ENCODE results near the gene QRICH1. TPM values are rescaled to one million over a fixed set of nuclear protein-coding genes. Genes with fewer than 3 reads are reported as not detected.

QRICH1 gene
- total and polyA plus RNA-seq, 2 of the 13 experiments (the other 11 are each of a cell fraction or from before 2014, with no cell fraction given), result 52.6 to 102 TPM

DNA sequence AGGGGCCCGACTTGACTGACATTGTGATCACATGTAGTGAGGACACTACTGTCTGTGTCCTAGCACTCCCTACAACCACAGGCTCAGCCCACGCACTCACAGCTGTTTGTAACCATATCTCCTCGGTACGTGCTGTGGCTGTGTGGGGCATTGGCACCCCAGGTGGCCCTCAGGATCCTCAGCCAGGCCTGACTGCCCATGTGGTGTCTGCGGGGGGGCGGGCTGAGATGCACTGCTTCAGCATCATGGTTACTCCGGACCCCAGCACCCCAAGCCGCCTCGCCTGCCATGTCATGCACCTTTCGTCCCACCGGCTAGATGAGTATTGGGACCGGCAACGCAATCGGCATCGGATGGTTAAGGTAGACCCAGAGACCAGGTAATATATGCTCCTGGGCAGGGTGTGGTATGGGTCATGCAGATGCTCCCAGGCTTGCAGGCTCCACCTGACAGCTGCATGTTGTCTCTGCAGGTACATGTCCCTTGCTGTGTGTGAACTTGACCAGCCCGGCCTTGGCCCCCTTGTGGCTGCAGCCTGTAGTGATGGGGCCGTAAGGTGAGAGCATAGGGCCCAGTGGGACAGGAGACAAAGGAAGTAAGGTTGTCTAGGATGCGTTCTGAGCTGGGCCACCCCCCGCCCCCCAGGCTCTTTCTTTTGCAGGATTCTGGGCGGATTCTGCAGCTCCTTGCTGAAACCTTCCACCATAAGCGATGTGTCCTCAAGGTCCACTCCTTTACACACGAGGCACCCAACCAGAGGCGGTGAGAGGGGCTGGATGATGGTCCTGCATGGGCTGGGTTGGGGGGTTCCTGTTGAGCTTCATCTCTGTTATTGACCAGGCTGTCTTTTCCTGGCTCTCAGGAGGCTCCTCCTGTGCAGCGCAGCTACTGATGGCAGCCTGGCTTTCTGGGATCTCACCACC lies 79.9 kb downstream of the QRICH1 start (continued):
- 0 out of 2 replicates have a peak, but pooled peaks have one; percentile 26 for TF ChIP-seq RBFOX2 (IDR thresholded peaks at IDR 0.05; ENCODE audit: low read depth, low read length)
- TF ChIP-seq, protein P1, sequence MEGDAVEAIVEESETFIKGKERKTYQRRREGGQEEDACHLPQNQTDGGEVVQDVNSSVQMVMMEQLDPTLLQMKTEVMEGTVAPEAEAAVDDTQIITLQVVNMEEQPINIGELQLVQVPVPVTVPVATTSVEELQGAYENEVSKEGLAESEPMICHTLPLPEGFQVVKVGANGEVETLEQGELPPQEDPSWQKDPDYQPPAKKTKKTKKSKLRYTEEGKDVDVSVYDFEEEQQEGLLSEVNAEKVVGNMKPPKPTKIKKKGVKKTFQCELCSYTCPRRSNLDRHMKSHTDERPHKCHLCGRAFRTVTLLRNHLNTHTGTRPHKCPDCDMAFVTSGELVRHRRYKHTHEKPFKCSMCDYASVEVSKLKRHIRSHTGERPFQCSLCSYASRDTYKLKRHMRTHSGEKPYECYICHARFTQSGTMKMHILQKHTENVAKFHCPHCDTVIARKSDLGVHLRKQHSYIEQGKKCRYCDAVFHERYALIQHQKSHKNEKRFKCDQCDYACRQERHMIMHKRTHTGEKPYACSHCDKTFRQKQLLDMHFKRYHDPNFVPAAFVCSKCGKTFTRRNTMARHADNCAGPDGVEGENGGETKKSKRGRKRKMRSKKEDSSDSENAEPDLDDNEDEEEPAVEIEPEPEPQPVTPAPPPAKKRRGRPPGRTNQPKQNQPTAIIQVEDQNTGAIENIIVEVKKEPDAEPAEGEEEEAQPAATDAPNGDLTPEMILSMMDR (CRISPR knock-in tag; IDR thresholded peaks at IDR 0.05), result peak; percentile 67
- peak; percentile 40; the same call in 1 of the 2 replicates for TF ChIP-seq SAP130 (CRISPR knock-in tag; IDR thresholded peaks at IDR 0.05; ENCODE audit: low read depth)
- TF ChIP-seq HDAC1 (CRISPR knock-in tag; IDR thresholded peaks at IDR 0.05), result 0 out of 2 replicates have a peak, but pooled peaks have one; percentile 20
- no peak for TF ChIP-seq BRD4 (CRISPR knock-in tag; IDR thresholded peaks at IDR 0.05)
- peak; percentile 14; the same call in 1 of the 2 replicates for TF ChIP-seq MYC (CRISPR knock-in tag; IDR thresholded peaks at IDR 0.05; ENCODE audit: borderline replicate concordance)
- TF ChIP-seq ZNF550 (CRISPR knock-in tag; IDR thresholded peaks at IDR 0.05; ENCODE audit: borderline replicate concordance), result no peak
- no peak for TF ChIP-seq ZNF577 (CRISPR knock-in tag; IDR thresholded peaks at IDR 0.05; ENCODE audit: borderline replicate concordance, low read depth)
- TF ChIP-seq ZNF549 (CRISPR knock-in tag; IDR thresholded peaks at IDR 0.05), result no peak
- TF ChIP-seq ZNF414 (CRISPR knock-in tag; IDR thresholded peaks at IDR 0.05), result no peak
- TF ChIP-seq SMC3 (IDR thresholded peaks at IDR 0.05; ENCODE audit: low read length), result peak; percentile 48; the same call in 1 of the 2 replicates
- no peak for TF ChIP-seq ASH2L (IDR thresholded peaks at IDR 0.05; ENCODE audit: insufficient read length, low read depth, low read length)
- no peak for TF ChIP-seq KLF6 (CRISPR knock-in tag; IDR thresholded peaks at IDR 0.05)
- TF ChIP-seq POLR2A (IDR thresholded peaks at IDR 0.05; ENCODE audit: insufficient read depth in 1 of 2, low read depth in 2 of 2, low read length in 2 of 2), result peak in 1 of 2 experiments; percentile 38; a peak in 1 of 4 replicates
- TF ChIP-seq HMGA1 (CRISPR knock-in tag; conservative IDR thresholded peaks at IDR 0.05), result no peak
- TF ChIP-seq ATF7 (IDR thresholded peaks at IDR 0.05), result no peak
- TF ChIP-seq ATF7 (CRISPR knock-in tag; IDR thresholded peaks at IDR 0.05), result 0 out of 2 replicates have a peak, but pooled peaks have one; percentile 29
- no peak for TF ChIP-seq ELF3 (CRISPR knock-in tag; IDR thresholded peaks at IDR 0.05)
- TF ChIP-seq, protein P2, sequence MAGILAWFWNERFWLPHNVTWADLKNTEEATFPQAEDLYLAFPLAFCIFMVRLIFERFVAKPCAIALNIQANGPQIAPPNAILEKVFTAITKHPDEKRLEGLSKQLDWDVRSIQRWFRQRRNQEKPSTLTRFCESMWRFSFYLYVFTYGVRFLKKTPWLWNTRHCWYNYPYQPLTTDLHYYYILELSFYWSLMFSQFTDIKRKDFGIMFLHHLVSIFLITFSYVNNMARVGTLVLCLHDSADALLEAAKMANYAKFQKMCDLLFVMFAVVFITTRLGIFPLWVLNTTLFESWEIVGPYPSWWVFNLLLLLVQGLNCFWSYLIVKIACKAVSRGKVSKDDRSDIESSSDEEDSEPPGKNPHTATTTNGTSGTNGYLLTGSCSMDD (CRISPR knock-in tag; IDR thresholded peaks at IDR 0.05), result no peak

Measured in HepG2 (cell line).